Pancreas (tissue), 10 donors: ENCODE data around the gene MCIDAS. TPM values are rescaled to one million over a fixed set of nuclear protein-coding genes. Genes with fewer than 3 reads are reported as not detected.

Source experiments
- ATAC-seq, 4 donors: fragments of 200-7000 bp; cut with Tn5 transposase; one replicate each; pipeline versions ENCODE4 v1.8.0 to v1.9.1; 2020; ENCODE audit warnings: mild to moderate bottlenecking in 4 of 4, moderate library complexity in 4 of 4
- DNase-seq, 6 donors: peaks; one replicate each; pipeline ENCODE4 v3.0.0-alpha.2; 2020
- FAIRE-seq: peaks from 2 replicates; lab custom pipeline; 2012; peaks lifted over from hg19 to GRCh38; lab: Jason Lieb, UNC
- H3K27ac ChIP-seq, 4 donors: fragments of 200-600 bp; sonication (generic); 1 replicate in 3 of 4; 2 replicates in 1 of 4; pipeline versions ENCODE4 v1.5.0 to v1.8.0; 2020
- H3K27me3 ChIP-seq, 4 donors: fragments of 200-600 bp; one replicate each; pipeline ENCODE4 v1.8.0; 2021
- H3K36me3 ChIP-seq, 3 donors: fragments of 200-600 bp; sonication (generic) in 1 of 3; one replicate each; pipeline versions ENCODE4 v1.5.0 to v1.8.0; 2020 to 2021
- H3K4me1 ChIP-seq, 3 donors: fragments of 200-600 bp; one replicate each; pipeline ENCODE4 v1.8.0; 2021
- H3K4me3 ChIP-seq, 4 donors: fragments of 200-600 bp; sonication (generic) in 2 of 4; one replicate each; pipeline versions ENCODE4 v1.5.0 to v1.8.0; 2020 to 2021
- H3K9me3 ChIP-seq, 4 donors: fragments of 200-600 bp; one replicate each; pipeline ENCODE4 v1.8.0; 2021
- CTCF ChIP-seq, 4 donors: fragments of 200-600 bp; sonication (generic) in 3 of 4; IDR thresholded peaks; one replicate each; pipeline versions ENCODE4 v1.5.0 to v1.8.0; 2021; ENCODE audit warnings: antibody characterized with exemption in 4 of 4
- WGBS, 2 donors: extraction: QIAGEN DNeasy Blood & Tissue Kit; methylation state at CpG; one replicate each; pipeline ENCODE4 v1.1.7; 2013; 5-methylcytosine and 5-hydroxymethylcytosine counted together
- intact Hi-C, 3 donors: fragments of 100-400 bp; cut with DNase I; formaldehyde crosslinking; loops; one replicate each; pipeline versions ENCODE4 v1.11.1 to v1.14.2; 2022
- polyA plus RNA-seq, 2 donors: library from polyadenylated mRNA; stranded (reverse); fragments of 200-250 nt; gene quantifications; one replicate each; pipeline ENCODE4 v1.2.3, GENCODE V29; 2013
- total RNA-seq, 6 donors: library from RNA; stranded (reverse); fragmentation: NEBNext Ultra II Directional in 4 of 6; extraction: Animal tissue kit (Norgen Biotek cat#: 25700) in 4 of 6; gene quantifications; one replicate each; pipeline versions ENCODE4 v1.2.1 to v1.2.4, GENCODE V29; 2021 to 2023
- donor health status: healthy with polysubstance abuse.
- donor health status: DM: no; HTN: no; CAD: no; lungs with moderate emphysema.
- donor health status: DM: no; HTN: no; CAD: no.
- donor health status: control.
- donor health status: control.
- donor health status: Bipolar disorder and iron deficiency.
- donor health status: DM: yes; HTN: yes; CAD: no.
- donor health status: DM: no; HTN: no; CAD: no.
- donor health status: DM: no; HTN: no; CAD: no.
- donor health status: DM: yes; HTN: yes; CAD: no.

Gene MCIDAS
- total and polyA plus RNA-seq, 8 donors = 0.16 to 1.2 (median 0.57) TPM

- Histone ChIP-seq H3K36me3 (no peaks in the 10 kb centered on the region), H3K4me1 (peaks cover 13 to 19% (median 15%) of the 10 kb centered on the region in 3 donors), H3K9me3 (no peaks in the 10 kb centered on the region), H3K4me3 (no peak overlapping the region), H3K27ac (no peak overlapping the region), H3K27me3 (no peaks in the 10 kb centered on the region)
- TF ChIP-seq CTCF (IDR thresholded peaks at IDR 0.05) = no peak
- intact Hi-C loops = loop anchor here in 1 of 3 donors (10.0 kb wide), 1 partner anchor 48 kb away; the partner anchor contains the start of gene CDC20B
- ATAC-seq (no peak), FAIRE-seq (no peak), DNase-seq (peak in 1 of 6 donors; percentile 57)
- WGBS, 2 donors = 64 to 66% methylated on average over 61 of the region's 61 CpGs
Measured at GRCh38 chr5:55222985-55223811, 3.9 kb downstream of the MCIDAS start.

- no peaks in the 10 kb centered on the region for H3K9me3 ChIP-seq
- intact Hi-C loops = loop anchor here in 1 of 3 donors (10.0 kb wide), 1 partner anchor 48 kb away; the partner anchor contains the start of gene CDC20B
- no peak for FAIRE-seq
- TF ChIP-seq CTCF (IDR thresholded peaks at IDR 0.05) = no peak
- no peaks in the 10 kb centered on the region for H3K27me3 ChIP-seq
- no peaks in the 10 kb centered on the region for H3K36me3 ChIP-seq
- DNase-seq = peak in 1 of 6 donors; percentile 56
- peaks cover 12 to 17% (median 16%) of the 10 kb centered on the region in 3 donors for H3K4me1 ChIP-seq
- no peak for ATAC-seq
- no peak overlapping the region for H3K27ac ChIP-seq
- no peak overlapping the region for H3K4me3 ChIP-seq
- WGBS, 2 donors = 59 to 71% methylated on average over 30 of the region's 30 CpGs
Measured at GRCh38 chr5:55222092-55222984, 4.8 kb downstream of the MCIDAS start.

- DNase-seq (peak in 1 of 6 donors; percentile 69), FAIRE-seq (no peak), ATAC-seq (peak in 3 of 4 donors; percentile 12 to 30 (median 24))
- no peaks in the 10 kb centered on the region for H3K9me3 ChIP-seq
- no peaks in the 10 kb centered on the region for H3K27me3 ChIP-seq
- intact Hi-C loops = loop anchor here in 1 of 3 donors (10.0 kb wide), 1 partner anchor 46 kb away; the partner anchor contains the start of gene CDC20B
- peaks cover 12 to 17% (median 16%) of the 10 kb centered on the region in 3 donors for H3K4me1 ChIP-seq
- WGBS, 2 donors = 53 to 54% methylated on average over 62 of the region's 62 CpGs
- H3K27ac ChIP-seq = no peak overlapping the region
- no peaks in the 10 kb centered on the region for H3K36me3 ChIP-seq
- H3K4me3 ChIP-seq = peak overlapping the region in 2 of 4 donors; percentile 6 to 29
- no peak for TF ChIP-seq CTCF (IDR thresholded peaks at IDR 0.05)
Measured at GRCh38 chr5:55220433-55221185, 6.5 kb downstream of the MCIDAS start.

- 44 to 67% methylated on average over 3 of the region's 3 CpGs for WGBS, 2 donors
- DNase-seq = no peak
- Histone ChIP-seq H3K27me3 (no peaks in the 10 kb centered on the region), H3K9me3 (no peaks in the 10 kb centered on the region), H3K36me3 (no peaks in the 10 kb centered on the region), H3K4me3 (no peak overlapping the region), H3K4me1 (peaks cover 12 to 17% (median 16%) of the 10 kb centered on the region in 3 donors), H3K27ac (peak overlapping the region in 1 of 4 donors; percentile 62)
- no peak for FAIRE-seq
- no peak for TF ChIP-seq CTCF (IDR thresholded peaks at IDR 0.05)
- intact Hi-C loops = loop anchor here in 1 of 3 donors (10.0 kb wide), 1 partner anchor 45 kb away; the partner anchor contains the start of gene CDC20B
- ATAC-seq = peak in 2 of 4 donors; percentile 10 to 31
Measured at GRCh38 chr5:55219770-55220169, 7.3 kb downstream of the MCIDAS start.
